GM13976 (cell line): Measurements from ENCODE around the gene CD3E.

ENCODE experiments used
- DNase-seq: peaks from one replicate; pipeline ENCODE4 v3.0.0; 2012; ENCODE audit warnings: low spot score
- in situ Hi-C: fragments of 300-500 bp; cut with MboI; formaldehyde crosslinking; loops from one replicate; pipeline ENCODE4 v1.12.0; 2022; ENCODE audit warnings: low sequenced_read_pairs, mixed read lengths, inconsistent platforms; ENCODE audit not compliant: unreplicated experiment
- TF ChIP-seq, protein P1 (sequence below): IDR thresholded peaks from 2 replicates; pipeline ENCODE4 v1.5.1; 2012; ENCODE audit warnings: borderline replicate concordance, mild to moderate bottlenecking; ENCODE audit not compliant: insufficient read depth; ENCODE audit errors: extremely low read depth, missing control alignments, control extremely low read depth

The CD3E gene

DNA sequence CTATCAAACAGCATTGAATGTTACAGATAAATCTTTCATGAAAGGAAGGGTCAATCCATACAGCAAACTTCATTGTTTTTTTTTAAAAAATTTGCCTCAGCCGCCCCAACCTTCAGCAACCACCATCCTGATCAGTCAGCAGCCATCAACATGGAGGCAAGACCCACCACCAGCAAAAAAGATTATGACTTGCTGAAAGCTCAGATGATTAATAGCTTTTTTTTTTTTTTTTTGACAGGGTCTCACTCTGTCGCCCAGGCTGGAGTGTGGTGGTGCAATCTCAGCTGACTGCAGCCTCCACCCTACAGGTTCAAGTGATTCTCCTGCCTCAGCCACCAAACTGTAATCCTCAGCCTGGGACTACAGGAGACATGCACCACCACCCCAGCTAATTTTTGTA lies 18.0 kb upstream of the CD3E start:
- no peak for DNase-seq
- in situ Hi-C loops = no loop called here
- TF ChIP-seq, protein P1, sequence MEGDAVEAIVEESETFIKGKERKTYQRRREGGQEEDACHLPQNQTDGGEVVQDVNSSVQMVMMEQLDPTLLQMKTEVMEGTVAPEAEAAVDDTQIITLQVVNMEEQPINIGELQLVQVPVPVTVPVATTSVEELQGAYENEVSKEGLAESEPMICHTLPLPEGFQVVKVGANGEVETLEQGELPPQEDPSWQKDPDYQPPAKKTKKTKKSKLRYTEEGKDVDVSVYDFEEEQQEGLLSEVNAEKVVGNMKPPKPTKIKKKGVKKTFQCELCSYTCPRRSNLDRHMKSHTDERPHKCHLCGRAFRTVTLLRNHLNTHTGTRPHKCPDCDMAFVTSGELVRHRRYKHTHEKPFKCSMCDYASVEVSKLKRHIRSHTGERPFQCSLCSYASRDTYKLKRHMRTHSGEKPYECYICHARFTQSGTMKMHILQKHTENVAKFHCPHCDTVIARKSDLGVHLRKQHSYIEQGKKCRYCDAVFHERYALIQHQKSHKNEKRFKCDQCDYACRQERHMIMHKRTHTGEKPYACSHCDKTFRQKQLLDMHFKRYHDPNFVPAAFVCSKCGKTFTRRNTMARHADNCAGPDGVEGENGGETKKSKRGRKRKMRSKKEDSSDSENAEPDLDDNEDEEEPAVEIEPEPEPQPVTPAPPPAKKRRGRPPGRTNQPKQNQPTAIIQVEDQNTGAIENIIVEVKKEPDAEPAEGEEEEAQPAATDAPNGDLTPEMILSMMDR = no peak

DNA sequence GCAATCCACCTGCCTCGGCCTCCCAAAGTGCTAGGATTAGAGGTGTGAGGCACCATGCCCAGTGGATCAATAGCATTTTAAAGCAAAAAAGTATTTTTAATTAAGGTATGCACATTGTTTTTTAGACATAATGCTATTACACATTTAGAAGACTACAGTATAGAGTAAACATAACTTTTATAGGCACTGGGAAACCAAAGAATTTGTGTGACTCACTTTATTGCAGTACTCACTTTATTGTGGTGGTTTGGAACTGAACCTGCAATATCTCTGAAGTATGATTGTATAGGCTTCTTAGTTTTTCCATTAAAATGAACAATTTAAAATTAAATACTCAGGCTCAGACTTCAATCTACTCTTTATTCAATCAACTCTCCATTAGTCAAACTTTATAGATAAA lies 17.5 kb upstream of the CD3E start:
- TF ChIP-seq, protein P1 = no peak
- DNase-seq = no peak
- in situ Hi-C loops = no loop called here

DNA sequence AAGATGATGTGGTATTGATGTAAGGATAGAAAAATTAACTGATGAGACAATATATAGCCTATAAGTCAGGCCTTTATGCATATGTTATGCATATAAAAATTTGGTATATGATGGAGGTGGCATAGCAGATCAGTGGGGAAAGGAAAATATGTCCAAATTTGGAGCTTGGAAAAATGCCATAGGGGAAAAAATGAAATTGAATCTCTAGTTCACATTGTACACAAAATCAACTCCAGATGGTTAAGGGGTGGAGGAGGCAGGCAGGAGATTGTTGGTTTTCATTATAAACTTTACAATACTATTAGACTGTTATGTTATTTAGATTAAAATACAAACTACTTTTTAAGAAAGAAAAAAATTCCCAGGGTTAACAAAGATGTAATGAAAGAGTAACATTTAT lies 15.1 kb upstream of the CD3E start:
- TF ChIP-seq, protein P1 = no peak
- no peak for DNase-seq
- in situ Hi-C loops = no loop called here

DNA sequence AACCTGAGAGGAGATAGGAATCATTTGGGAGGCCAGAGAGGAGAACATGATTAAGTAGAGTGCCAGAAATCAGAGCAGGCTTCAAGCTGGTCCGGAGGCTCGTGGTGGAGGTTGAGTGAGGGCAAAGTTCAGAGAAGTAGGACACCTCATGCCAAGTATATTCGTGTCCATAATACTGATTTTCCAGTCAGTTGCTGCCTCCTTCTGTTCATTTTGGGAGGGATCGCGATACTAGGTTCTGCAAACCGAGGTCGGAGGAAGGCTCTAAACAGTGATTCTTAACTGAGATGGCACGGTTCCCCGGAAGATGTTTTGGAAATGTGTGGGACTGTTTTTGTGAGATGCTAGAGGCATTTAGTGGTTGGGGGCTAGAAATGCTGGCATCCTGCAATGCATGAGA lies 13.6 kb upstream of the CD3E start:
- TF ChIP-seq, protein P1 = peak; percentile 66
- in situ Hi-C loops = loop anchor here (10.0 kb wide), 1 partner anchor 96 kb away; no protein-coding TSS in a partner anchor
- DNase-seq = peak; percentile 48

DNA sequence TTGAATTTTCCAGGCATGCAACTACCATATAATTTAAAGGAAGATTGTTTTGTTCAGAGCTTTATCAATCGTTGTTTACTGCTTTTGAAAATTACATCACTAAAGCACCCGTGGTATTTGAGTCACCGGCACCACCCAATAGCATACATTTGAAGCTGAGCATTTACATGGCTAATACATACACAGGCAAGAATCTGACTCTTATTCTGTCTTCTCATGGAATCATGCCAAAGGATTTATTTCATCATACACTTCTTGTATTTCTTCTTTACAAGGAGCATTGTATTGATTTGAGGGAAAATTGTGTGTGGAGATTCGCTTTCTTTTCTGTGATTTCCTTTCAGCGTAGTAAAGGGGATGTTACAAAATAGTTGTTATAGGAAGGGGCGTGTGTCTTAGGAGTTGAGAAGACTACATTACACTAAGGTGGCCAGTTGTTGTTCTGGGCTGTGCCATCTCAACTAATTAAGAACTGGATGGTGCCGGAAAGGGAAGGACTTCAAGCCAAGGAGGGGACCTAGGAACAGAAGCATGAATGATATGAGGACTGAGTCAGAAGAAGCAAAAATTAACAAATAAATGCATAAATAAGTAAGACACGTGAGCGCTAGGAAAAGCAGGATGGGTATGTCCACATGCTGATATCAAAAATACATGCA lies 12.9 kb upstream of the CD3E start:
- TF ChIP-seq, protein P1 = no peak
- in situ Hi-C loops = loop anchor here (10.0 kb wide), 1 partner anchor 97 kb away; no protein-coding TSS in a partner anchor
- no peak for DNase-seq

DNA sequence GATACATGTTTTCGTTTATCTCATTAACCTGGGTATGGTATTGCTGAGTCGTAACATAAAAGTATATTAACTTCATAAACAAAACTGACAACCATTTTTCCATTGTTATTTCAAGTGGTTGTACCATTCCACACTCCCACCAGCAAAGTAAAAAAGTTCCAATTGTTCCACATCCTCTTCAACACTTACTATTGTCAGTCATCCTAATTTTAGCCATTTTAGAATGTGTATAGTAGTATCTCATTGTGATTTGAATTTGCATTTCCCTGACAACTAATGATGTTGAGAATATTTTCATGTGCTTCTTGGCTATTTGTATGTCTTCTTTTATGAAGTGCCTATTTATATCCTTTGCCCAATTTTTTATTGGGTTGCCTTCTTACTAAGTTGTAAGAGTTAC lies 10.5 kb upstream of the CD3E start:
- TF ChIP-seq, protein P1 = no peak
- no peak for DNase-seq
- in situ Hi-C loops = loop anchor here (10.0 kb wide), 1 partner anchor 99 kb away; no protein-coding TSS in a partner anchor

DNA sequence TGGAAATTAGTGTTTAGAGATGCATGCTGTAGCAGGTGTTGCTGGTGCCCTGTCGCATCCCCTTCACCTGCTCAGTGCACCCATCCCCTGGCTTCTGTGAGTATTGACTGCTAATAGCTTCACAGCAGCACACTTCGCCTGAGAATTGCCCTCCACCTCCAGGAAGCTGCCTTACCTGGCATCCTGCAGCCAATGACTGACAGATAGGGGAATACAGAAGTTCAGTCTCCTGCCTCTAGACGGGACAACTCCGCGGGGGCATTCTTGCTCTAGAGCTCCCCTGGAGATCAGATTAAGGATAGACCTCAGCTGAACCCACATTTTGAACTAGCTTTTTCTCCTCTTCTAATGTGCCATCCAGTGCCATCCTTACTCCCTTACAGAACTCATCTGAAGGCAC lies 9.3 kb upstream of the CD3E start:
- in situ Hi-C loops = loop anchor here (10.0 kb wide), 1 partner anchor 100 kb away; no protein-coding TSS in a partner anchor
- TF ChIP-seq, protein P1 = no peak

More for the DNA sequence above, 9.3 kb upstream of the CD3E start:
- no peak for DNase-seq
